Psoas muscle (tissue), 8 donors: ENCODE measurements around the gene LRRC8C. TPM values are rescaled to one million over a fixed set of nuclear protein-coding genes. Genes with fewer than 3 reads are reported as not detected.

Experiments used
- ATAC-seq, 4 donors: fragments of 200-7000 bp; cut with Tn5 transposase; one replicate each; pipeline ENCODE4 v1.9.1; 2020; ENCODE audit warnings: moderate library complexity in 3 of 4, mild to moderate bottlenecking in 2 of 4
- DNase-seq, 2 donors: peaks; one replicate each; pipeline ENCODE4 v3.0.0-alpha.2; 2020
- H3K27ac ChIP-seq: fragments of 200-600 bp; one replicate; pipeline ENCODE4 v1.8.0; 2022
- H3K27me3 ChIP-seq, 3 donors: fragments of 200-600 bp in 1 of 3; one replicate each; pipeline versions ENCODE4 v1.6.1 to v1.8.0; 2013 to 2022; ENCODE audit warnings: low read length in 2 of 3, mild to moderate bottlenecking in 2 of 3, moderate library complexity in 1 of 3; ENCODE audit not compliant: insufficient read depth in 3 of 3
- H3K36me3 ChIP-seq, 2 donors: fragments of 200-600 bp in 1 of 2; one replicate each; pipeline versions ENCODE4 v1.6.1 to v1.8.0; 2013 to 2022; ENCODE audit warnings: low read depth in 1 of 2, mild to moderate bottlenecking in 1 of 2, moderate library complexity in 1 of 2; ENCODE audit not compliant: insufficient read depth in 1 of 2
- H3K4me1 ChIP-seq: fragments of 200-600 bp; one replicate; pipeline ENCODE4 v1.8.0; 2022
- H3K4me3 ChIP-seq: fragments of 200-600 bp; one replicate; pipeline ENCODE4 v1.8.0; 2022; ENCODE audit warnings: mild to moderate bottlenecking
- H3K9me3 ChIP-seq: fragments of 200-600 bp; one replicate; pipeline ENCODE4 v1.8.0; 2022
- WGBS, 3 donors: extraction: QIAGEN DNeasy Blood & Tissue Kit; methylation state at CpG; one replicate each; pipeline versions ENCODE4 v1.1.6 to v1.1.7; 2013; 5-methylcytosine and 5-hydroxymethylcytosine counted together
- intact Hi-C, 2 donors: fragments of 100-400 bp; cut with DNase I; formaldehyde crosslinking; loops; one replicate each; pipeline versions ENCODE4 v1.11.0 to v1.14.2; 2022
- polyA plus RNA-seq, 3 donors: library from polyadenylated mRNA; stranded (reverse); fragments of 200-250 nt; gene quantifications; one replicate each; pipeline ENCODE4 v1.2.3, GENCODE V29; 2013
- total RNA-seq, 4 donors: library from RNA; stranded (reverse); fragmentation: NEBNext Ultra II Directional in 2 of 4; extraction: Animal tissue kit (Norgen Biotek cat#: 25700) in 2 of 4; gene quantifications; one replicate each; pipeline versions ENCODE4 v1.2.1 to v1.2.4, GENCODE V29; 2021 to 2023
- TF ChIP-seq, protein P1 (sequence below): fragments of 200-600 bp; IDR thresholded peaks from one replicate; pipeline ENCODE4 v1.8.0; 2022; ENCODE audit warnings: antibody characterized with exemption
- donor health status: healthy with polysubstance abuse.
- donor health status: DM: no; HTN: no; CAD: no; lungs with moderate emphysema.
- donor health status: Bipolar disorder and iron deficiency.
- donor health status: healthy.
- donor health status: DM: yes; HTN: yes; CAD: no.
- donor health status: DM: no; HTN: no; CAD: no.
- donor health status: DM: no; HTN: no; CAD: no.
- donor health status: DM: yes; HTN: yes; CAD: no.

Gene LRRC8C
- total and polyA plus RNA-seq, 7 donors, result 1.4 to 4.1 (median 2.8) TPM

DNA sequence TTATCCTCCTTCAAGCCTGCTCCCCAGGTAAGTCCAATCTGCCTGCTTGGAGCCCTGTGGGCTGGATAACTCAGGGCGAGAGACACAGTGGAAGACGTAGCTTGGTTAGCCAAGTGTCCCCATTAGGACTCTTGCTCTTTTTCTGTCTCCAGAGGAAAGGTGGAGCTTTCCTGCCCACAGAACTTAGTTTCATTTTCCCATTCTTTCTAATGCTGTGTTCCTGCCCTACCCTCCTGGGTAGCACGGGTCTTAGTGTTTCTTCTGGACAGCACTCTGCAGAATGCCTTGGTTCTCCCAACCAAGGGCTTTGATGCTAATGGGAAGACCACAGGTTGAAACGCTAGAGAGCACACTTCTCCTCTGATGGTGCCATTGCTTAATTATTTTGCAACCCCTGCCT, 95.5 kb downstream of the LRRC8C start:
- Histone ChIP-seq H3K4me3 (no peak overlapping the region), H3K4me1 (peaks cover 3% of the 10 kb centered on the region), H3K27me3 (peaks cover 0 to 3% (median 2%) of the 10 kb centered on the region in 3 donors), H3K9me3 (no peaks in the 10 kb centered on the region), H3K27ac (peak overlapping the region; percentile 53), H3K36me3 (no peaks in the 10 kb centered on the region)
- TF ChIP-seq, protein P1, sequence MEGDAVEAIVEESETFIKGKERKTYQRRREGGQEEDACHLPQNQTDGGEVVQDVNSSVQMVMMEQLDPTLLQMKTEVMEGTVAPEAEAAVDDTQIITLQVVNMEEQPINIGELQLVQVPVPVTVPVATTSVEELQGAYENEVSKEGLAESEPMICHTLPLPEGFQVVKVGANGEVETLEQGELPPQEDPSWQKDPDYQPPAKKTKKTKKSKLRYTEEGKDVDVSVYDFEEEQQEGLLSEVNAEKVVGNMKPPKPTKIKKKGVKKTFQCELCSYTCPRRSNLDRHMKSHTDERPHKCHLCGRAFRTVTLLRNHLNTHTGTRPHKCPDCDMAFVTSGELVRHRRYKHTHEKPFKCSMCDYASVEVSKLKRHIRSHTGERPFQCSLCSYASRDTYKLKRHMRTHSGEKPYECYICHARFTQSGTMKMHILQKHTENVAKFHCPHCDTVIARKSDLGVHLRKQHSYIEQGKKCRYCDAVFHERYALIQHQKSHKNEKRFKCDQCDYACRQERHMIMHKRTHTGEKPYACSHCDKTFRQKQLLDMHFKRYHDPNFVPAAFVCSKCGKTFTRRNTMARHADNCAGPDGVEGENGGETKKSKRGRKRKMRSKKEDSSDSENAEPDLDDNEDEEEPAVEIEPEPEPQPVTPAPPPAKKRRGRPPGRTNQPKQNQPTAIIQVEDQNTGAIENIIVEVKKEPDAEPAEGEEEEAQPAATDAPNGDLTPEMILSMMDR, result no peak
- whole genome bisulfite sequencing, 3 donors, result 56 to 72% (median 63%) methylated on average over 4 of the region's 4 CpGs
- no peak for ATAC-seq
- no peak for DNase-seq
- intact Hi-C loops, result no loop called here

DNA sequence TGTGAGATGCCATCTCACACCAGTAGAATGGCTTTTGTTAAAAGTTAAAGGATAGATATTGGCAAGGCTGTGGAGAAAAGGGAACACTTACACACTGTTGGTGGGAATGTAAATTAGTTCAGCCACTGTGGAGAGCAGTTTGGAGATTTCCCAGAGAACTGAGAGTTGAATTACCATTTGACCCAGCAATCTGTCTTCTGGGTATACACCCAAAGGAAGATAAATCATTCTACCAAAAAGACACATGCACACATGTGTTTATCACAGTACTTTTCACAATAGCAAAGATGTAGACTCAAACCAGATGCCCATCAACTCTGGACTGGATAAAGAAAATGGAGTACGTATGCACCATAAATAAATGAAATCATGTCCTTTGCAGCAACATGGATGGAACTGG, 99.3 kb downstream of the LRRC8C start:
- H3K27ac ChIP-seq, result no peak overlapping the region
- no peak overlapping the region for H3K4me3 ChIP-seq
- TF ChIP-seq, protein P1, result no peak
- ATAC-seq (no peak), DNase-seq (no peak)
- H3K27me3 ChIP-seq, result peaks cover 0 to 3% (median 2%) of the 10 kb centered on the region in 3 donors
- WGBS, 3 donors, result 86 to 89% (median 89%) methylated on average over 1 of the region's 1 CpG
- H3K36me3 ChIP-seq, result no peaks in the 10 kb centered on the region
- H3K4me1 ChIP-seq, result no peaks in the 10 kb centered on the region
- no peaks in the 10 kb centered on the region for H3K9me3 ChIP-seq
- intact Hi-C loops, result no loop called here

DNA sequence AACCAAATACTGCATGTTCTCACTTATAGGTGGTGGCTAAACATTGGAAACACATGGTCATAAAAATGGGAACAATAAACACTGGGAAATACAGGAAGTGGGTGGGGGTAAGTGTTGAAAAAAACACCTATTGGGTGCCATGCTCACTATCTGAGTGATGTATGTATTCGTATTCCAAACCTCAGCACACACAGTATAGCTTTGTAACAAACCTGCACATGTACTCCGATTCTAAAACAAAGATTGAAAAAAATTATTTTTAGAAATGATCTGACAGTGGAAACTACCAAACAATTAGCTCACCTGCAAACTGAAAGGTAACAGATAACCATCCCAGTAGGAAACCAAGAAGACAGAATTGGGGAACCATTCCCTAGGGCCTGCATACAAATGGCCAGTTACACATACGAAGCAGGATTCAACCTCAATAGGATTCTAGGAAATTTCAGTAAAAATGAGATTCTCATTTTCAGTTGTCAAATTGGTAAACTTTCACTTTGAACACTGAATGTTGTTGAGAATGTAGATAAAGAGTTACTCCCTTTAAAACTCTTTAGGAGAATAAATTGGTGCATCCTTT, 99.8 kb downstream of the LRRC8C start:
- TF ChIP-seq, protein P1, result no peak
- Histone ChIP-seq H3K36me3 (no peaks in the 10 kb centered on the region), H3K9me3 (no peaks in the 10 kb centered on the region), H3K4me1 (no peaks in the 10 kb centered on the region), H3K27ac (no peak overlapping the region), H3K27me3 (peaks cover 0 to 3% (median 2%) of the 10 kb centered on the region in 3 donors), H3K4me3 (no peak overlapping the region)
- WGBS, 3 donors, result 78 to 83% (median 80%) methylated on average over 3 of the region's 3 CpGs
- intact Hi-C loops, result no loop called here
- no peak for ATAC-seq
- no peak for DNase-seq

DNA sequence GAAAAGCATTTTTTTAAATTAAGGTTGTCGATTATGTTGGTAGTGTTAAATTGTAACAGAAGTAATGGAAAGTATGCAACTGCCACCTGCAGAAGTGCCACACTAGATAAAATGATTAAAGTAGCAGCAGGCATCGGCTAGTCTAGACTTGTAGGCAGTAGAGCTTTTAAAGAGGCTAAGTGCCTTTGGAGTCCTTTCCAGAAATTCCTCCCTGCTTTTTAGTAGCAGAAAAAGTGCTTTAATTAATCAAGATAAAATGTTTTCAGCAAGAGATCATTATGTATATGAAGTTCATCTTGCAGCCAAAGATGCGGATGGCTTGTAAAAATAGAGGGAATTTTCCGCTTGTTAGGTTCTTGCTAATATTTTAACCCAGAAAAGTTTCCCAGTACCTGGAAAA, 100.8 kb downstream of the LRRC8C start:
- DNase-seq (no peak), ATAC-seq (no peak)
- H3K36me3 ChIP-seq, result no peaks in the 10 kb centered on the region
- TF ChIP-seq, protein P1, result no peak
- no peaks in the 10 kb centered on the region for H3K9me3 ChIP-seq
- no peak overlapping the region for H3K4me3 ChIP-seq
- peaks cover 0 to 3% (median 0%) of the 10 kb centered on the region in 3 donors for H3K27me3 ChIP-seq
- H3K27ac ChIP-seq, result no peak overlapping the region
- intact Hi-C loops, result no loop called here
- WGBS, 3 donors, result 80 to 84% (median 83%) methylated on average over 4 of the region's 4 CpGs
- H3K4me1 ChIP-seq, result no peaks in the 10 kb centered on the region

DNA sequence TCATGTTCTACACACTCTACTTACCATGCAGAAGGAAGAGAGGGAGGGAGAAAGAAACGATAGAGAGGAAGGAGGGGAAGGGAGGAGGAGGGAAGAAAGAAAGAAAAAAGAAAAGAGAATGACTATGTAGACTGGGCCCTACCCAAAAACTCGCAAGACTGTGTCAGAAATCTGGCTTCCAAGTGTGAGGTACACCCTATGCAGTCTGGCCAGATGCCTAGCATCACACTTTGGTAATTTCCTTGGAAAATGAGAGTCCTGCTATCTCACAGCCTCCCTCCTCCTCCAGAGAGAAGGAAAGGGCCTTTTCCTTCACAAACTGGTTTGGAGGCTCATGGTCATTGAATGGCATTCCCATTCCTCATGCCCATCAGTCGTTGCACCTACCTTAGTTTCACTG, 101.5 kb downstream of the LRRC8C start:
- Histone ChIP-seq H3K36me3 (no peaks in the 10 kb centered on the region), H3K27ac (no peak overlapping the region), H3K27me3 (no peaks in the 10 kb centered on the region), H3K4me3 (no peak overlapping the region), H3K9me3 (no peaks in the 10 kb centered on the region), H3K4me1 (no peaks in the 10 kb centered on the region)
- WGBS, 3 donors, result 59 to 75% (median 74%) methylated on average over 3 of the region's 3 CpGs
- TF ChIP-seq, protein P1, result no peak
- ATAC-seq (no peak), DNase-seq (no peak)
- intact Hi-C loops, result no loop called here
